ENCODE measurements around the gene CNKSR3. TPM values are rescaled to one million over a fixed set of nuclear protein-coding genes. Genes with fewer than 3 reads are reported as not detected.

Gene CNKSR3
- polyA plus RNA-seq, 1 donor from 2014 or later, result 3.0 TPM

GRCh38 chr6:154453329-154453728 is 57.2 kb downstream of the CNKSR3 start:
- Histone ChIP-seq H3K9ac (ENCODE audit: low read length) (no peak overlapping the region), H2AFZ (ENCODE audit: low read depth, low read length) (no peak overlapping the region), H3F3A (ENCODE audit: insufficient read depth, low read length, poor library complexity, severe bottlenecking) (no peaks in the 10 kb centered on the region), H3K36me3 (ENCODE audit: insufficient read depth, low read length) (no peaks in the 10 kb centered on the region), H3K4me3 (ENCODE audit: low read length) (no peak overlapping the region), H3K9me3 (ENCODE audit: low read length) (no peaks in the 10 kb centered on the region), H3K4me2 (ENCODE audit: low read length) (no peak overlapping the region), H3K9me2 (ENCODE audit: insufficient read depth, low read length) (no peaks in the 10 kb centered on the region), H3K27ac (ENCODE audit: low read length) (no peak overlapping the region), H3K79me2 (replicated peaks; ENCODE audit: insufficient read depth, low read length) (peaks cover 3% of the 10 kb centered on the region), H3K27me3 (ENCODE audit: insufficient read depth, low read depth, low read length) (no peaks in the 10 kb centered on the region), H4K20me1 (ENCODE audit: insufficient read depth) (no peaks in the 10 kb centered on the region)
- no peak for TF ChIP-seq EP300 (conservative IDR thresholded peaks at IDR 0.05; ENCODE audit: poor library complexity, severe bottlenecking)
- no peak for TF ChIP-seq MXI1 (conservative IDR thresholded peaks at IDR 0.05; ENCODE audit: poor library complexity, severe bottlenecking)
- TF ChIP-seq REST (IDR thresholded peaks at IDR 0.05; ENCODE audit: borderline replicate concordance), result no peak
- TF ChIP-seq CTCF (IDR thresholded peaks at IDR 0.05; ENCODE audit: poor library complexity, severe bottlenecking), result no peak
- no peak for TF ChIP-seq EZH2 (IDR thresholded peaks at IDR 0.05; ENCODE audit: borderline replicate concordance, insufficient read depth, low read length, poor library complexity, severe bottlenecking)
- TF ChIP-seq POLR2AphosphoS5 (IDR thresholded peaks at IDR 0.05), result no peak
- TF ChIP-seq TAF1 (IDR thresholded peaks at IDR 0.05; ENCODE audit: low read depth), result no peak
- TF ChIP-seq RAD21 (conservative IDR thresholded peaks at IDR 0.05), result no peak
- TF ChIP-seq SMC3 (conservative IDR thresholded peaks at IDR 0.05; ENCODE audit: poor library complexity), result no peak

GRCh38 chr6:154450498-154450897 is 60.0 kb downstream of the CNKSR3 start:
- Histone ChIP-seq H3K9me3 (ENCODE audit: low read length) (no peaks in the 10 kb centered on the region), H3F3A (ENCODE audit: insufficient read depth, low read length, poor library complexity, severe bottlenecking) (no peaks in the 10 kb centered on the region), H3K4me2 (ENCODE audit: low read length) (no peak overlapping the region), H3K27me3 (ENCODE audit: insufficient read depth, low read depth, low read length) (no peaks in the 10 kb centered on the region), H2AFZ (ENCODE audit: low read depth, low read length) (no peak overlapping the region), H3K9me2 (ENCODE audit: insufficient read depth, low read length) (no peaks in the 10 kb centered on the region), H3K36me3 (ENCODE audit: insufficient read depth, low read length) (no peaks in the 10 kb centered on the region), H4K20me1 (ENCODE audit: insufficient read depth) (no peaks in the 10 kb centered on the region), H3K27ac (ENCODE audit: low read length) (no peak overlapping the region), H3K79me2 (replicated peaks; ENCODE audit: insufficient read depth, low read length) (peaks cover 3% of the 10 kb centered on the region), H3K9ac (ENCODE audit: low read length) (no peak overlapping the region), H3K4me3 (ENCODE audit: low read length) (no peak overlapping the region)
- TF ChIP-seq CTCF (IDR thresholded peaks at IDR 0.05; ENCODE audit: poor library complexity, severe bottlenecking) (no peak), SMC3 (conservative IDR thresholded peaks at IDR 0.05; ENCODE audit: poor library complexity) (no peak), EP300 (conservative IDR thresholded peaks at IDR 0.05; ENCODE audit: poor library complexity, severe bottlenecking) (no peak)

Data from neural cell (in vitro differentiated cells).